PFSK-1 (cell line): Measurements from ENCODE around the gene KRT8.

Source experiments
- FOXP2 ChIP-seq: optimal IDR thresholded peaks from 2 replicates; pipeline ENCODE3; 2011; ENCODE audit warnings: borderline replicate concordance, control low read depth, inconsistent platforms; ENCODE audit not compliant: insufficient read depth; ENCODE audit errors: extremely low read length, extremely low read depth
- POLR2AphosphoS5 ChIP-seq: IDR thresholded peaks from 2 replicates; pipeline ENCODE4 v1.6.1; 2012; ENCODE audit warnings: low read depth, mild to moderate bottlenecking, control low read depth, low read length, moderate library complexity
- SIN3A ChIP-seq: IDR thresholded peaks from 2 replicates; pipeline ENCODE4 v1.6.1; 2012; ENCODE audit warnings: mild to moderate bottlenecking, low read length, moderate library complexity, borderline replicate concordance; ENCODE audit not compliant: insufficient read depth
- TAF1 ChIP-seq: IDR thresholded peaks from 2 replicates; pipeline ENCODE4 v1.6.1; 2012; ENCODE audit warnings: low read length, control low read depth, borderline replicate concordance; ENCODE audit not compliant: insufficient read depth
- TF ChIP-seq, protein P1 (sequence below), 2 experiments: IDR thresholded peaks; 2 replicates each; pipeline versions ENCODE4 v1.6.1 to v1.8.0; 2011 to 2012; ENCODE audit warnings: low read depth in 2 of 2, low read length in 2 of 2, control low read depth in 1 of 2, inconsistent platforms in 1 of 2, mild to moderate bottlenecking in 1 of 2, moderate library complexity in 1 of 2; ENCODE audit not compliant: insufficient read depth in 1 of 2

The KRT8 gene

DNA sequence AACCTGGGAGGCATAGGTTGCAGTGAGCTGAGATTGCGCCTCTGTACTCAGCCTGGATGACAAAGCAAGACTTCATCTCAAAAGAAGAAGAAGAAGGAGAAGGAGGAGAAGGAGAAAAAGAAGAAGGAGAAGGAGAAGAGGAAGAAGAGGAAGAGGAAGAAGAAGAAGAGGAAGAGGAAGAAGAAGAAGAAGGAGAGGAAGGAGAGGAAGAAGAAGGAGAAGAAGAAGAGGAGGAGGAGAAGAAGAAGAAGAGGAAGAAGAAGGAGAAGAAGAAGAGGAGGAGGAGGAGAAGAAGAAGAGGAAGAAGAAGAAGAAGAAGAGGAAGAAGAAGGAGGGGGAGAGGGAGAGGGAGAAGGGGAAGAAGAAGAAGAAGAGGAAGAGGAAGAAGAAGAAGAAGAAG lies 12.9 kb upstream of the KRT8 start:
- TF ChIP-seq FOXP2 (no peak), TAF1 (no peak), POLR2AphosphoS5 (no peak), SIN3A (no peak)
- TF ChIP-seq, protein P1, sequence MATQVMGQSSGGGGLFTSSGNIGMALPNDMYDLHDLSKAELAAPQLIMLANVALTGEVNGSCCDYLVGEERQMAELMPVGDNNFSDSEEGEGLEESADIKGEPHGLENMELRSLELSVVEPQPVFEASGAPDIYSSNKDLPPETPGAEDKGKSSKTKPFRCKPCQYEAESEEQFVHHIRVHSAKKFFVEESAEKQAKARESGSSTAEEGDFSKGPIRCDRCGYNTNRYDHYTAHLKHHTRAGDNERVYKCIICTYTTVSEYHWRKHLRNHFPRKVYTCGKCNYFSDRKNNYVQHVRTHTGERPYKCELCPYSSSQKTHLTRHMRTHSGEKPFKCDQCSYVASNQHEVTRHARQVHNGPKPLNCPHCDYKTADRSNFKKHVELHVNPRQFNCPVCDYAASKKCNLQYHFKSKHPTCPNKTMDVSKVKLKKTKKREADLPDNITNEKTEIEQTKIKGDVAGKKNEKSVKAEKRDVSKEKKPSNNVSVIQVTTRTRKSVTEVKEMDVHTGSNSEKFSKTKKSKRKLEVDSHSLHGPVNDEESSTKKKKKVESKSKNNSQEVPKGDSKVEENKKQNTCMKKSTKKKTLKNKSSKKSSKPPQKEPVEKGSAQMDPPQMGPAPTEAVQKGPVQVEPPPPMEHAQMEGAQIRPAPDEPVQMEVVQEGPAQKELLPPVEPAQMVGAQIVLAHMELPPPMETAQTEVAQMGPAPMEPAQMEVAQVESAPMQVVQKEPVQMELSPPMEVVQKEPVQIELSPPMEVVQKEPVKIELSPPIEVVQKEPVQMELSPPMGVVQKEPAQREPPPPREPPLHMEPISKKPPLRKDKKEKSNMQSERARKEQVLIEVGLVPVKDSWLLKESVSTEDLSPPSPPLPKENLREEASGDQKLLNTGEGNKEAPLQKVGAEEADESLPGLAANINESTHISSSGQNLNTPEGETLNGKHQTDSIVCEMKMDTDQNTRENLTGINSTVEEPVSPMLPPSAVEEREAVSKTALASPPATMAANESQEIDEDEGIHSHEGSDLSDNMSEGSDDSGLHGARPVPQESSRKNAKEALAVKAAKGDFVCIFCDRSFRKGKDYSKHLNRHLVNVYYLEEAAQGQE (IDR thresholded peaks at IDR 0.05; ENCODE audit: insufficient read depth in 1 of 2, low read depth in 2 of 2, low read length in 2 of 2): no peak

DNA sequence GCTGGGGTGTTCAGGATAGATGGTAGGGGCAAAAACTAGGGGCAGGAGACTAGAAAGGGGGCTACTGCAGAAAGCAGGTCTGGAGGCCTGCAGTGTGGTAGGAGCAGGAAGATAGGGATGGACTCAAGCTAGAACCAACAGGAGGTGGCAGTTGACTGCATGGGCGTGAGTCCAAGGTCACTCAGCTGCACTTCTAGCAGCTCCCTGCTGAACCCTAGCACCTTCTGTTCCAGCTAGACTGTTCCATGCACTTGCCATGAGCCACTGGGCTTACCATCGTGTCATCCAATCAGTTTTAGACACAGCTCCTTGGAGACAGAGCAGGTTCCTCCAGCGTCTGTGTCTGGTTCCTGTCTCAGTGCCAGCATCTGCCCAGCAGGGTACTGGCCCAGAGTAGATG lies 11.3 kb upstream of the KRT8 start:
- no peak for TF ChIP-seq POLR2AphosphoS5
- no peak for TF ChIP-seq SIN3A
- no peak for TF ChIP-seq FOXP2
- TF ChIP-seq, protein P1 (IDR thresholded peaks at IDR 0.05; ENCODE audit: insufficient read depth in 1 of 2, low read depth in 2 of 2, low read length in 2 of 2): no peak
- no peak for TF ChIP-seq TAF1

DNA sequence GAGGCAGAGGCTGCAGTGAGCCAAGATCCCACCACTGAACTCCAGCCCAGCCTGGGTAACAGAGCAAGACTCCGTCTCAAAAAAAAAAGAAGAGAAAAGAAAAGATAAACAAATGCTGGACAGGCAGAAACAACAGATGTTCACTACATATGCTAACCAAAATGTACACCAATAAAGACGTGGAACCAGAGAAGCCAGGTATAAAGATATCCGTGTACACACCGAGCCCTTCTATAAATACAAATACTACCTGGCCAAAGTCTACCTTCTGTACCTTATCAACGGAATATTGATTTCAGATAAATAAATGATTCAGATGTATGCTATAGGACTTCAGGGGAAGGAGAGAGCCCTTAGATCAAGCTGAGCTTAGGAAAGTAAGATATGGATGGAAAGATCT lies 10.8 kb upstream of the KRT8 start:
- no peak for TF ChIP-seq POLR2AphosphoS5
- TF ChIP-seq SIN3A: no peak
- TF ChIP-seq, protein P1 (IDR thresholded peaks at IDR 0.05; ENCODE audit: insufficient read depth in 1 of 2, low read depth in 2 of 2, low read length in 2 of 2): no peak
- TF ChIP-seq TAF1: no peak
- no peak for TF ChIP-seq FOXP2

DNA sequence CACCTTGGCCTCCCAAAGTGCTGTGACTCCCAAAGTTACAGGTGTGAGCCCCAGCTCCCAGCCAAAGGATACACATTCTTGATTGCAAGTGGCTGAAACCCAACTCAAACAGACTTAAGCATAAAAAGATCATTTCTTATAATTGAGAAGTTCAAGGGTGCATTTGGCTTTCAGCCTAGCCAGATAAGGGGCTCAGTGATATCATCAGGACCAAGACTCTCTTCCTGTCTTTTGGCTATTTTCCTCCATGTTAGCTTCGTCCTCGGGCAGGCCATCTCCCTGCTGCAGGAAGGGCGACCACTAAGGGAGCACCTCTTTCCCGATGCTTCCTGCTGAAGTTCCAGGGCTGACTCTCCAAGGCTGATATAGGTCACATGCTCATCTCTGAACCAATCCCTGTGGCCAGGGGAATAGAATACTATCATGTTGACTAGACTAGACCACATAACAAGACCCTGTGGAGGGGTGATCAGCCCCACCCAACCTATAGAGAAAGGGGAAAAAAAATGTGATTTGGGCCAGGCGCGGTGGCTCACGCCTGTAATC lies 9.8 kb upstream of the KRT8 start:
- TF ChIP-seq SIN3A (no peak), TAF1 (no peak), POLR2AphosphoS5 (no peak)
- TF ChIP-seq, protein P1 (IDR thresholded peaks at IDR 0.05; ENCODE audit: insufficient read depth in 1 of 2, low read depth in 2 of 2, low read length in 2 of 2): no peak

DNA sequence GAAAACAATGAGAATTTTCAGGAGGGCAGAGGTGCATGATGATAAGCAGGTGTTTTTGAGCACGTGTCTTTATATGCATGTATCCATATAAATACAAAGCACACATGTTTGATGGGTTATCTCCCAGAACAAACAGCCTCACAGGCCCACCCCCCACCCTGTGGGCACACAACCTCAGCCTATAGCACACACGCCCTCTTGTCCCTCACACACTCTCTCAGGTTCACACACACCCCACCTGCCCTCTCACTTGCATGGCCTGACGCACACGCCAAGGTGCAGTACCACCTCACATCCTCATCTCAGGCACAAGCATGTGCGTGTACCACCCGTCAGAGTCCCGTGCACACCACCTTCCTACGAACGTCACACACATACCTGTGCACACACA lies 8.6 kb upstream of the KRT8 start:
- TF ChIP-seq, protein P1 (IDR thresholded peaks at IDR 0.05; ENCODE audit: insufficient read depth in 1 of 2, low read depth in 2 of 2, low read length in 2 of 2): no peak
- TF ChIP-seq POLR2AphosphoS5: no peak
- no peak for TF ChIP-seq SIN3A
- TF ChIP-seq TAF1: no peak
- no peak for TF ChIP-seq FOXP2
